ENCODE measurements around the gene EEA1.
"Not testable (repeated sequence)": the region's sequence is repeated elsewhere in the genome, so short reads cannot be mapped to it uniquely, and the experiment has no call there.

DNA sequence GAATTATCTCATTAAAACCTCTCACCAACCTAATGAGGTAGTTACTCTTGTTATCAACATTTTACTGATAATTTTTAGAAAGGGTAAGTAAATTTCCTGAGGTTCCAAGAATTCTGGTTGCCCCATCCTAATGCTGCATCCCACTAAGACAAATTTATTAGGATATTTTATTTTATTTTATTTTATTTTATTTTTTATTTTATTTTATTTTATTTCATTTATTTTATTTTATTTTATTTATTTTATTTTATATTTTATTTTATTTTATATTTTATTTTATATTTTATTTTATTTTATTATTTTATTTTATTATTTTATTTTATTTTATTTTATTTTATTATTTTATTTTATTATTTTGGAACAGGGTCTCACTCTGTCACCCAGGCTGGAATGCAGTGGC, 179.4 kb downstream of the EEA1 start:
- not testable (repeated sequence) for TF ChIP-seq TAF1 (IDR thresholded peaks at IDR 0.05; ENCODE audit: low read depth, low read length); EZH2 (IDR thresholded peaks at IDR 0.05; ENCODE audit: low read depth, low read length, severe bottlenecking); CEBPB (IDR thresholded peaks at IDR 0.05; ENCODE audit: low read depth, low read length); RAD21 (IDR thresholded peaks at IDR 0.05 in 1 of 2, conservative IDR thresholded peaks at IDR 0.05 in 1 of 2; ENCODE audit: low read depth in 2 of 2, low read length in 2 of 2); BRCA1 (IDR thresholded peaks at IDR 0.05; ENCODE audit: low read depth, low read length); ZNF274 (IDR thresholded peaks at IDR 0.05; ENCODE audit: borderline replicate concordance, extremely low read depth, low read length)
- TF ChIP-seq, protein P1, sequence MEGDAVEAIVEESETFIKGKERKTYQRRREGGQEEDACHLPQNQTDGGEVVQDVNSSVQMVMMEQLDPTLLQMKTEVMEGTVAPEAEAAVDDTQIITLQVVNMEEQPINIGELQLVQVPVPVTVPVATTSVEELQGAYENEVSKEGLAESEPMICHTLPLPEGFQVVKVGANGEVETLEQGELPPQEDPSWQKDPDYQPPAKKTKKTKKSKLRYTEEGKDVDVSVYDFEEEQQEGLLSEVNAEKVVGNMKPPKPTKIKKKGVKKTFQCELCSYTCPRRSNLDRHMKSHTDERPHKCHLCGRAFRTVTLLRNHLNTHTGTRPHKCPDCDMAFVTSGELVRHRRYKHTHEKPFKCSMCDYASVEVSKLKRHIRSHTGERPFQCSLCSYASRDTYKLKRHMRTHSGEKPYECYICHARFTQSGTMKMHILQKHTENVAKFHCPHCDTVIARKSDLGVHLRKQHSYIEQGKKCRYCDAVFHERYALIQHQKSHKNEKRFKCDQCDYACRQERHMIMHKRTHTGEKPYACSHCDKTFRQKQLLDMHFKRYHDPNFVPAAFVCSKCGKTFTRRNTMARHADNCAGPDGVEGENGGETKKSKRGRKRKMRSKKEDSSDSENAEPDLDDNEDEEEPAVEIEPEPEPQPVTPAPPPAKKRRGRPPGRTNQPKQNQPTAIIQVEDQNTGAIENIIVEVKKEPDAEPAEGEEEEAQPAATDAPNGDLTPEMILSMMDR (IDR thresholded peaks at IDR 0.05; ENCODE audit: control extremely low read depth in 1 of 3, insufficient read depth in 1 of 3, low read depth in 1 of 3, low read length in 3 of 3) = not testable (repeated sequence)
- TF ChIP-seq, protein P2, sequence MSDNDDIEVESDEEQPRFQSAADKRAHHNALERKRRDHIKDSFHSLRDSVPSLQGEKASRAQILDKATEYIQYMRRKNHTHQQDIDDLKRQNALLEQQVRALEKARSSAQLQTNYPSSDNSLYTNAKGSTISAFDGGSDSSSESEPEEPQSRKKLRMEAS (IDR thresholded peaks at IDR 0.05) = not testable (repeated sequence)

All from H1 (cell line).